HepG2 (cell line): ENCODE results near the gene SFT2D1. TPM values are rescaled to one million over a fixed set of nuclear protein-coding genes. Genes with fewer than 3 reads are reported as not detected.
A peak's percentile ranks its signal among the peaks of the same experiment; 100 is the strongest.

ENCODE experiments used
- ESRRA ChIP-seq: sonication (generic); formaldehyde crosslinking; IDR thresholded peaks from 2 replicates; pipeline ENCODE4 v1.5.1; 2020; ENCODE audit warnings: mild to moderate bottlenecking, low read depth, missing genetic modification reagents
- NBN ChIP-seq: fragments of 450-650 bp; conservative IDR thresholded peaks from 2 replicates; pipeline ENCODE4 v1.6.1; 2017
- NR2F1 ChIP-seq, 2 experiments: fragments of 450-650 bp in 1 of 2; formaldehyde crosslinking in 1 of 2; IDR thresholded peaks; 2 replicates each; pipeline versions ENCODE4 v1.5.0 to v1.6.1; 2016 to 2020; ENCODE audit warnings: mild to moderate bottlenecking in 1 of 2, missing compliant biosample characterization in 1 of 2, missing genetic modification reagents in 1 of 2, moderate library complexity in 1 of 2
- REXO4 ChIP-seq: sonication (generic); formaldehyde crosslinking; IDR thresholded peaks from 2 replicates; pipeline ENCODE4 v1.8.0; 2022; ENCODE audit warnings: missing genetic modification reagents, mild to moderate bottlenecking, borderline replicate concordance
- SOX13 ChIP-seq, 3 experiments: fragments of 450-650 bp in 1 of 3; sonication (generic) in 1 of 3; formaldehyde crosslinking in 1 of 3; IDR thresholded peaks in 2 of 3; conservative IDR thresholded peaks in 1 of 3; 2 replicates each; pipeline versions ENCODE4 v1.5.0 to v1.6.1; 2016 to 2020; ENCODE audit warnings: antibody characterized with exemption in 1 of 3, mild to moderate bottlenecking in 1 of 3, missing compliant biosample characterization in 1 of 3, missing genetic modification reagents in 1 of 3, moderate library complexity in 1 of 3
- STAG1 ChIP-seq: sonication (generic); formaldehyde crosslinking; IDR thresholded peaks from 2 replicates; pipeline ENCODE4 v1.4.0; 2020; ENCODE audit warnings: missing genetic modification reagents
- TBL1XR1 ChIP-seq: fragments of 150-350 bp; IDR thresholded peaks from 2 replicates; pipeline ENCODE4 v1.6.1; 2014; ENCODE audit warnings: borderline replicate concordance, low read length; ENCODE audit not compliant: partially characterized antibody
- ZNF280D ChIP-seq: sonication (generic); formaldehyde crosslinking; IDR thresholded peaks from 2 replicates; pipeline ENCODE4 v1.5.1; 2020; ENCODE audit warnings: mild to moderate bottlenecking, missing genetic modification reagents
- ZNF382 ChIP-seq: sonication (generic); formaldehyde crosslinking; IDR thresholded peaks from 2 replicates; pipeline ENCODE4 v1.5.0; 2020; ENCODE audit warnings: missing genetic modification reagents, mild to moderate bottlenecking, borderline replicate concordance
- polyA plus RNA-seq, 8 experiments: library from polyadenylated mRNA; depleted of rRNA in 3 of 8; stranded (reverse) in 7 of 8; unstranded in 1 of 8; fragments of >200 nt; fragmentation: Illumina TruSeq in 4 of 8; extraction: Trizol in 4 of 8; gene quantifications; 2 replicates each; pipeline versions ENCODE4 v1.2.1 to v1.2.3, GENCODE V29; 2011 to 2016; ENCODE audit warnings: low read depth in 4 of 8, missing spikeins in 1 of 8, mixed read lengths in 1 of 8; ENCODE audit not compliant: insufficient read depth in 1 of 8
- total RNA-seq, 5 experiments: library from RNA; depleted of rRNA; stranded (reverse); fragments of >200 nt; fragmentation: Illumina TruSeq; extraction: Trizol; gene quantifications; 2 replicates each; pipeline ENCODE4 v1.2.3, GENCODE V29; 2016; ENCODE audit warnings: low read depth in 1 of 5

SFT2D1 gene
- total and polyA plus RNA-seq, 2 of the 13 experiments (the other 11 are each of a cell fraction or from before 2014, with no cell fraction given) = 115 to 147 TPM

GRCh38 chr6:166275714-166276166 is 66.6 kb downstream of the SFT2D1 start (continued):
- TF ChIP-seq ZNF382 (CRISPR knock-in tag) (no peak), NBN (no peak), ESRRA (CRISPR knock-in tag) (0 out of 2 replicates have a peak, but pooled peaks have one; percentile 26), STAG1 (CRISPR knock-in tag) (peak; percentile 99), NR2F1 (CRISPR knock-in tag; IDR thresholded peaks at IDR 0.05) (no peak), SOX13 (IDR thresholded peaks at IDR 0.05) (no peak), SOX13 (CRISPR knock-in tag; conservative IDR thresholded peaks at IDR 0.05 in 1 of 2, IDR thresholded peaks at IDR 0.05 in 1 of 2) (0 out of 4 replicates have a peak, but pooled peaks of 1 of the 2 experiments have one; percentile 13), REXO4 (CRISPR knock-in tag) (no peak), TBL1XR1 (peak; percentile 34), ZNF280D (peak; percentile 59; the same call in 1 of the 2 replicates)
- TF ChIP-seq, all 625 proteins: peak for 112
